Endodermal cell (in vitro differentiated cells): Measurements from ENCODE around the gene LRRC45. TPM values are rescaled to one million over a fixed set of nuclear protein-coding genes. Genes with fewer than 3 reads are reported as not detected.

Source experiments
- DNase-seq: peaks from one replicate; pipeline ENCODE4 v3.0.0-alpha.2; 2017
- H3K27ac ChIP-seq: 2 replicates; pipeline ENCODE4 v1.5.1; 2013; ENCODE audit warnings: mild to moderate bottlenecking, low read depth, low read length, moderate library complexity
- H3K27me3 ChIP-seq: 2 replicates; pipeline ENCODE4 v1.6.1; 2013; ENCODE audit warnings: mild to moderate bottlenecking, low read length, moderate library complexity; ENCODE audit not compliant: insufficient read depth, control insufficient read depth, poor library complexity, severe bottlenecking
- H3K36me3 ChIP-seq: 2 replicates; pipeline ENCODE4 v1.7.0; 2013; ENCODE audit warnings: mild to moderate bottlenecking, low read length, moderate library complexity; ENCODE audit not compliant: control insufficient read depth, insufficient read depth
- H3K4me1 ChIP-seq: one replicate; pipeline ENCODE4 v1.7.0; 2013; ENCODE audit warnings: low read length; ENCODE audit not compliant: control insufficient read depth, insufficient read depth
- H3K4me3 ChIP-seq: 2 replicates; pipeline ENCODE4 v1.5.1; 2013; ENCODE audit warnings: mild to moderate bottlenecking, low read length, moderate library complexity
- H3K9ac ChIP-seq: 2 replicates; pipeline ENCODE4 v1.6.1; 2013; ENCODE audit warnings: mild to moderate bottlenecking, low read length, moderate library complexity; ENCODE audit not compliant: poor library complexity, severe bottlenecking; ENCODE audit errors: extremely low read depth
- H3K9me3 ChIP-seq: 2 replicates; pipeline ENCODE4 v1.6.1; 2013; ENCODE audit warnings: mild to moderate bottlenecking, low read length, moderate library complexity; ENCODE audit not compliant: control insufficient read depth
- H3K27ac Mint-ChIP-seq: 2 replicates; pipeline ENCODE4 v1.8.0; 2020; ENCODE audit warnings: mixed read lengths
- H3K27me3 Mint-ChIP-seq: 2 replicates; pipeline ENCODE4 v1.8.0; 2021; ENCODE audit warnings: mild to moderate bottlenecking, mixed read lengths; ENCODE audit not compliant: insufficient read depth
- H3K36me3 Mint-ChIP-seq: 2 replicates; pipeline ENCODE4 v1.8.0; 2020; ENCODE audit warnings: low read depth, mixed read lengths
- H3K4me1 Mint-ChIP-seq: 2 replicates; pipeline ENCODE4 v1.8.0; 2020; ENCODE audit warnings: mixed read lengths
- H3K4me3 Mint-ChIP-seq: 2 replicates; pipeline ENCODE4 v1.8.0; 2020; ENCODE audit warnings: mild to moderate bottlenecking, moderate library complexity, mixed read lengths
- H3K9me3 Mint-ChIP-seq: 2 replicates; pipeline ENCODE4 v1.8.0; 2020; ENCODE audit warnings: mild to moderate bottlenecking, mixed read lengths
- CTCF ChIP-seq: fragments of 200-600 bp; sonication (generic); conservative IDR thresholded peaks from 2 replicates; pipeline ENCODE4 v1.5.0; 2021; ENCODE audit warnings: antibody characterized with exemption, mild to moderate bottlenecking
- WGBS, 2 experiments: methylation state at CpG; one replicate each; pipeline versions ENCODE4 v1.1.5 to v1.1.7; 2013; ENCODE audit warnings: missing lambda C conversion rate in 2 of 2, mixed read lengths in 1 of 2; ENCODE audit not compliant: insufficient coverage in 1 of 2, insufficient read length in 1 of 2; 5-methylcytosine and 5-hydroxymethylcytosine counted together
- total RNA-seq, 2 donors: library from RNA; stranded (reverse); fragmentation: NEBNext Ultra II Directional in 1 of 2; extraction: Animal tissue kit (Norgen Biotek cat#: 25700) in 1 of 2; gene quantifications; 2 replicates in 1 of 2; 3 replicates in 1 of 2; pipeline ENCODE4 v1.2.1, GENCODE V29; 2021

Gene LRRC45
- total RNA-seq, 2 donors from 2014 or later = 35.1 to 38.9 TPM

- peaks cover 22% of the 10 kb centered on the region for H3K27me3 Mint-ChIP-seq
- Histone ChIP-seq H3K4me1 (no peaks in the 10 kb centered on the region), H3K27ac (no peak overlapping the region), H3K9me3 (no peaks in the 10 kb centered on the region), H3K36me3 (no peaks in the 10 kb centered on the region), H3K9ac (no peak overlapping the region), H3K4me3 (no peak overlapping the region), H3K27me3 (peaks cover 10% of the 10 kb centered on the region)
- TF ChIP-seq CTCF = no peak
- H3K27ac Mint-ChIP-seq = no peak overlapping the region
- DNase-seq = no peak
- H3K36me3 Mint-ChIP-seq = no peaks in the 10 kb centered on the region
- H3K4me3 Mint-ChIP-seq = no peak overlapping the region
- peaks cover 5% of the 10 kb centered on the region for H3K4me1 Mint-ChIP-seq
- no peaks in the 10 kb centered on the region for H3K9me3 Mint-ChIP-seq
Observed at GRCh38 chr17:82070611-82071010, 47.5 kb downstream of the LRRC45 start.

GRCh38 chr17:82072827-82073226, 49.7 kb downstream of the LRRC45 start:
- WGBS, 2 experiments = 93 to 94% methylated on average over 3 to 5 of the region's 6 CpGs
- Mint-ChIP-seq H3K27me3 (peaks cover 22% of the 10 kb centered on the region), H3K27ac (no peak overlapping the region), H3K36me3 (no peaks in the 10 kb centered on the region), H3K4me1 (no peaks in the 10 kb centered on the region), H3K4me3 (no peak overlapping the region), H3K9me3 (no peaks in the 10 kb centered on the region)
- no peaks in the 10 kb centered on the region for H3K9me3 ChIP-seq
- H3K4me3 ChIP-seq = no peak overlapping the region
- peaks cover 10% of the 10 kb centered on the region for H3K27me3 ChIP-seq
- no peaks in the 10 kb centered on the region for H3K36me3 ChIP-seq
- no peak for DNase-seq
- no peaks in the 10 kb centered on the region for H3K4me1 ChIP-seq
- TF ChIP-seq CTCF = no peak
- H3K9ac ChIP-seq = no peak overlapping the region
- H3K27ac ChIP-seq = no peak overlapping the region

GRCh38 chr17:82073446-82073845, 50.3 kb downstream of the LRRC45 start:
- no peaks in the 10 kb centered on the region for H3K9me3 ChIP-seq
- no peak overlapping the region for H3K27ac ChIP-seq
- H3K4me3 ChIP-seq = no peak overlapping the region
- no peak for DNase-seq
- no peak for TF ChIP-seq CTCF
- H3K4me1 Mint-ChIP-seq = no peaks in the 10 kb centered on the region
- peaks cover 3% of the 10 kb centered on the region for H3K36me3 Mint-ChIP-seq
- H3K9ac ChIP-seq = no peak overlapping the region
- no peaks in the 10 kb centered on the region for H3K9me3 Mint-ChIP-seq
- peaks cover 22% of the 10 kb centered on the region for H3K27me3 Mint-ChIP-seq
- H3K27me3 ChIP-seq = peaks cover 10% of the 10 kb centered on the region
- 85 to 89% methylated on average over 7 to 9 of the region's 9 CpGs for WGBS, 2 experiments
- no peaks in the 10 kb centered on the region for H3K36me3 ChIP-seq
- H3K4me3 Mint-ChIP-seq = no peak overlapping the region
- H3K27ac Mint-ChIP-seq = no peak overlapping the region
- no peaks in the 10 kb centered on the region for H3K4me1 ChIP-seq
